NCI-H2196 treated with DMSO at 0.1 percent for 48 hours (cell line): ENCODE data around the gene HEXIM2.
A peak's percentile ranks its signal among the peaks of the same experiment; 100 is the strongest.

ENCODE experiments used
- DNase-seq: peaks from one replicate; lab custom pipeline; 2025; ENCODE audit not compliant: unreplicated experiment; lab: John Stamatoyannopoulos, UW

Gene HEXIM2

DNA sequence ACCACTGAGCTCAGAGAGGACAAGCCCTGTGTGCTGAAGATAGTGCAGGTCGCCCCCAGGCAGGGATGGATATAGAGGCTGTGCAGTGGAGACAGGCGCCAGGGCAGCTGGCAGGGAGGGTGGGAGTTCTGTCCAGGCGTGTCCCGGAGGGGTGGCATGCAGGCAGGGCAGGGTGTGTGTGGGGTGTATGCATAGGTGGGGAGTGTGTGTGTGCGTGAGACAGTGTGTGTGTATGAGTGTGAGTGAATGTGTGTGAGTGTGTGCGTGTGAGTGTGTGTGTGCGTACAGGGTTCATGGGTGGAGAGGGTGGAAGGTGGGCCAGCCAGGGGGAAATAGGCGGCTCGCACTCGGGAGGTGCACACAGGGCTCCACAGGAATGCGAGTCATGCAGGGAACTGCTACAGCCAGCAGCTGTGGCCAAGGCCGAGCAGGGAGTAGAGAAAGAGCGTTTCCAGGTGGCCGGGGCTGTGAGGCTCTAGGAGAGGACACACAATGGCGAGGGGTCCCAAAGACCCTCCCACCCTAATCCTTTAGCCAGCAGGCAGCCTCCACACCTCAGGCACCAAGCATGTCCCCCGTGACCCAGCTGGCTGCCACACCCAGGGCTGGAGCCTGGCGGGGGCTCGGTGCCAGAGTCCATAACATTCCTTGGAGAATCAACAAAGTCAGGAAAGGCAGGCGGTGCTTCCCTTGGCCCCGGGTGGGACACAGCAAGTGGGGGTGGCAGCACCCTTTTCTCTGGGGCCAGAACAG lies 34.0 kb upstream of the HEXIM2 start:
- no peak for DNase-seq

DNA sequence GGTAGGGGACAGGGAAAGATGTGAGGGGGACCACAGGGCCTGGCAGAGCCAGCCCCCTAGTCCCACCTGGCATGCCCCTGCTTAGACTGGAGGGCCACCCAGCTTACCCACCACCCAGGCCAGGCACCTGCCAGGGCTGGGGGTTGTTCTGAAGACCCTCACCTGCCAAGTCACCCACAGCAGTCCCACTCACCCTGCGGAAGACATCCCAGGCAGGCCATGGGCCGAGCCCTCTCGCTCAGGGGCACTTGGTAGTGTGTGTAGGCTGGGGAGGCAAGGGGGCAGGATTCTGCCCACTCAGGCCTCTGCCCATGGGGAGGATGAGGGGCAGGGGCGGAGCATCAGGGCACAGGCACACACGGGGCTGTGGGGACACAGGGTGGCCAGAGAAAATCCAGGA lies 33.3 kb upstream of the HEXIM2 start:
- DNase-seq, result no peak

DNA sequence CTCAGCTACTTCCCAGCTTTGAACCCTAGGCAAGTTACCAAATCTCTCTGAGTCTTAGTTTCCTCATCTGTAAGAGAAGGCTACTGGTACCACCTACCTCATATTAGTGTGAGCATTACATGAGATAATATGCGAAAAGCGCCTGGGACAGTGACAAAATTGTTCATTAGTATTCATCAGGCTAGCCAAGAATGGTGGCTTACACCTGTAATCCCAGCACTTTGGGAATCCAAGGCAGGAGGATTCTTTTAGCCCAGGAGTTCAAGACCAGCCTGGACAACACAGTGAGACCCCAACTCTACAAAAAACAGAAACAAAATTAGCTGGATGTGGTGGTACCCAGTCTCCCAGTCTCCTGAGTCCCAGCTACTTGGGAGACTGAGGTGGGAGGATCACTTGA lies 32.7 kb upstream of the HEXIM2 start:
- DNase-seq, result no peak

DNA sequence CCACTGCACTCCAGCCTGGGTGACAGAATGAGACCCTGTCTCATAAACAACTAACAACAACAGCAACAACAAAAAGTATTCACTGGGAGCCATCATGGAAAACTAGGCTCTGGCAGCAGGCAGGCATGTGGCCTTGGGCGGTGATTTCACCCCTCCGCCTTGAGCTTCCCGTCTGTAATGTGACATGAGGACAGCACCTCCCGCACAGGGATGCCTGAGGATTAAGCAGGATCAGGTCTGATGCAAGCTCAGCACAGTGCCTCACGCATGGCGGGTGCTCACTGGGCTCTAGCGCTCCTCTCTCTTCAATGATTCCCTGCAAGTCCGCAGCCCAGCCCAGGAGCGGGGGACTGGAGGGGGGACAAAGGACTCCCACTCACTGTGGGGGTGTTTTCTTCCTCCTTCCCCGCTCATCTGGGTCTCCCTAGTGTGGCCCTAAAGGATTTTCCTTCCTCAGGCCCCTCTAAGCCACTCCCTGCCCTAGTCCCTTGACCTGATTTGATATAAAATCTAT lies 32.2 kb upstream of the HEXIM2 start:
- no peak for DNase-seq

DNA sequence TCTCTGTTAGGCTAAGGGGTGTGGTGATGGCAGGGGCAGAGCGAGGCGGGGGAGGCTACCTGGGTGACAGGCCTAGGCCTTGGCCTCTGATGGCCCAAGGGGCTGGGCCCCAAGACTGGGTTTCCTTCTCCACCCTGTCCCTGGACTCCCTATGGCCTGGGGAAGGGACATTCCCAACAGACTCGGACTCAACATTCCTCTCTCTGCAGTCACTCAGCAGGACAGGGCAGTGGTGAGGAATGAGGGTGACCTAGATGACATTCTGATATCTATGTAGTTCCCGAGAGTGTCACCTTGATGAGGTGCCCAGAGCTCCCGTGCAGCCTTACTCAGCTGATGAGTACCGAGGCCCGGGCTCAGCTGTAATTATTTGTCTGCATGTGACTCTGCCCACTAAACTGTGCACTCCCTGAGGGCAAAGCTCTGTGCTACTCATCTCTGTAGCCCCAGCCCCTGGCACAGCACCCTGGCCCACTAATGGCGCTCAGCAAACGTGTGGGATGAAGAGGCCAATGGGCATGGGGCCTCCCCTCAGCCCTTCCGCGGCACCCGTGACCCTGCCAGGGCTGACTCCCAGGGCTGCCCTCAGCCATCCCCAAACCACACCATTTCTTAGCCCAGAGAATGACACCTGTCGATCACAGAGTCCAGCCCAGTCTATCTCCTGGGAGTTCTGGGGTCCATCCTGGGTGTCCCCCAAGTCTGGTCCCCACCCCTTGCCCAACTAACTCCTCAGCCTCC lies 31.6 kb upstream of the HEXIM2 start:
- no peak for DNase-seq

DNA sequence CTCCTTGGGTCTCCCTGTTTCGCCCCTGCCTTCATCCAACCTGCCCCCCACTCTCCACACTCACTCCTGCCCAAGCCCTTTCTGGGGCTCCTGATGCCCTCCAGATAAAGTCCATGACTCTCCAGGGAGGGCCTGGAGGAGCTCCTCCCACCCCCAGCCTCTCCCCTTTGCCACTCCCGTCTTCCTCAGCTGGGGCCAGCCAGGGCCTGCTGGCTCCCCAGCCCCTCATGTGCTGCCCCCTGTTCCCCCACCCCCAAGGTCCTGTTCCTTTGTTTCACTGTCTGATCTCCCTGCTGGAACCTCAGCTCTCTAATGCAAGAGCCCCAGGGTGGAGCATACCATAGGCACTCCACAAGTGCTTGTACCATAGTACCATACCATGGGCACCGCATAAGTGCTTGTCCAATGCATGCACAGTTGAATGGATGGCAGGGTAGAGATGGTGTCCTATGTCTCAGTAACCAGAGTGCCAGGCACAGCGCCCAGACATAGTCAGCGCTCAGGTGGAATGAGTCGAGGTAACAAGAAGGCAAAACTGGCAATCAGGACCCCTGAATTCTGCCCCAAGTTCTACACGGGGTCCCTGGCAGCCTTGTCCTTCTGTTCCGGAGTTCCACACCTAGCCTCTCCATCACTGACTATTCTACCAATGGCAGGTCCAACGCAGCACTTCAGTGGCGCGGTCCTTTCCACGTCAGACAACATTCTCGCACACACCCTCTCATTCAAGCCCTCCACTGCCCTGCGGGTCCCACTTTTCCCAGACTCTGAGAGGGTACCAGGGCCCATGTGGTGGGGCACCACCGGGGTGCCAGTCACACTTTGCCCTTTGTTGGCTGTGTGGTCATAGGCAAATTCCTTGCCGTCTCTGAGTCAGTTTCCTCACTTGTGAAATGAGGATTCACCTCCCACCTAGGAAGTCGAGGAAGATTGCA lies 30.7 kb upstream of the HEXIM2 start:
- no peak for DNase-seq

DNA sequence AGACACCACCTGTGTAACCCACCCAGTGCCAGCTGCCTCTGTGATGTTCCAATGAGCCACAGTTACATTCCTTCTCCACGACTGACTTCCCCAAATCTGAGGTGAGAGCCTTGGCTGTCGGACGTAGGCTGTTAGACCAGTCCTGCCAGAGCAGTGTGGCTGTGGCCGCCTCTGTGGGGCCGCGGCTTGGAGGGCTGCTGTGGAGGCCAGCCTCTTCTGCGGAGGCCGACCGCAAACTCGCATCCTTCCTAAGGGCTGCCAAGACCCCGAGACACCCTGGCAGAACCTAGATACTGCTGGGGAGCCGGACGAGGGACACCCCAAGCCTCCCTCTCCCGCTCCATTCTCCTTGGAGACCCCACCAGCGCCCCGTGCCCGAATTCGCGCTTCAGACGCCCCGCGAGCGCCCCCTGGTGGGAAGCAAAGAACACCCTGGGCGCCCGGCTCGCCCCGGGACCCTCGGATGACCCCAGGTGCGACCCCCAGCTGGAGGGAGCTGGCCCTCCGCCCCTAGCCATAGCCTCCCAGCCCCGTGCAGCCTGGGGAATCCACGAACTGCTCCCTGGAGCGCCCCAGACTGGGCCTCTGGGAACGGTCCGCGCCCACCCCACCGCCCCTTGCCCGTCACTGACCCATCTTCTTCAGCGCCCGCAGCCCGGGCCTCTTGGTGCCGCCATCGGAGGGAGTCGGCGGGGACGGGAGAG lies 29.9 kb upstream of the HEXIM2 start:
- DNase-seq, result no peak

DNA sequence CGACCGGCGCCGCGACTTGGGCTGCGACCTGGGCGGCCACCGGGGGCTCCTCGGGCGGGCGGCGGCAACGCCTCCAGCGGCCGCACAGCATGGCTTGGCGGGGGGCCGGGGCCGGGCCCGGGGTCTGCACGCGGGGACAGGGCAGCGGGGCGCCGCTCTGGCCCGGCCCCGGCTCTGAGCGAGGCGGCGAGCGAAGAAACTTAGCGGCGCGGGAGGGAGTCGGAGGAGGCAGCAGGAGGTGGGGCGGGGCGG lies 29.4 kb upstream of the HEXIM2 start, which contains the start of gene PLCD3:
Gene PLCD3, minus strand, starts transcription at position 196 of the 252 bp plus-strand sequence. Its CDS starts 105 bp downstream, at position 91.
- DNase-seq, result no peak

DNA sequence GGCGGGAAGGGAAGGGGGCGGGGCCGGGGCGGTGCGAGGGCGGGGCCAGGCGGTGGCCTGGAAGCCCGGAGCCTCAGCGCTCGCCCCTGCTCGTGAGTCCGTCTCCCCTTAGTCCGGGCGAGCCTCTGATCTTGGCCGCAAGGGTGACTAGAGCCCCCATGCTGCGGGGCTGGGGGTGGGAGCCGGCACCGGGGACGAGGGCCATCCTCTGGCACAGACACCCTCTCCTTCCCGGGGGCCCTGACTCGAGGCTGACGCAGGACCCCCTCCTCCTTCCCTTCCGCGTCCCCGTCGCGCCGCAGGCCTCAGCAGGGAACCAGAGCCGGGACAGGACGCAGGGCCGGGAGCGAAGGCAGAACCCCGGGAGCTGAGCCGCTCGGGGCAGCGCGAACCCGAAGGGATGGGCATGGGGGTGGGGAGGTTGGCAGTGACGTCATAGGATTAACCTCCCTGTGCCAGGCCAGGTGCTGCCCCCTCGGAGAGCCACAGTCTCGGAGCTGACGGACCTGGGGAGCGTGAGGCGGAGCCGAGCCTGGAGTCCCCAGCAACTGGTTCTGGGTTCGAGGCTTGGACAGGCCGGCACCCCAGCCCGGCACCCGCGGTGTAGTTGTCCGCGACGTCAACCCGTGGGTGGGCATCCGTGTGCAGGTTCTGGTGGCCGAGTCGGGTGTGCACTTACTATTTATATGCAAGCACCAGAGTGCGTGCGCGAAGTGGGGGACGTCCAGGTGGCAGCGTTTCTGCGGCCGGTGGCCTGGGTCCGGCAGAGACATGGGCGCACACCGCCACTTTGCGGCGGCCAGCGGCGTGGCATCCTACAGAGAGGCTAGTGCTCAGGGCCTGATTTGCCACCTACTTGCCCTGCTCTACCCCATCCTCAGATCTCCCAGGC lies 28.9 kb upstream of the HEXIM2 start:
- peak; percentile 52 for DNase-seq

DNA sequence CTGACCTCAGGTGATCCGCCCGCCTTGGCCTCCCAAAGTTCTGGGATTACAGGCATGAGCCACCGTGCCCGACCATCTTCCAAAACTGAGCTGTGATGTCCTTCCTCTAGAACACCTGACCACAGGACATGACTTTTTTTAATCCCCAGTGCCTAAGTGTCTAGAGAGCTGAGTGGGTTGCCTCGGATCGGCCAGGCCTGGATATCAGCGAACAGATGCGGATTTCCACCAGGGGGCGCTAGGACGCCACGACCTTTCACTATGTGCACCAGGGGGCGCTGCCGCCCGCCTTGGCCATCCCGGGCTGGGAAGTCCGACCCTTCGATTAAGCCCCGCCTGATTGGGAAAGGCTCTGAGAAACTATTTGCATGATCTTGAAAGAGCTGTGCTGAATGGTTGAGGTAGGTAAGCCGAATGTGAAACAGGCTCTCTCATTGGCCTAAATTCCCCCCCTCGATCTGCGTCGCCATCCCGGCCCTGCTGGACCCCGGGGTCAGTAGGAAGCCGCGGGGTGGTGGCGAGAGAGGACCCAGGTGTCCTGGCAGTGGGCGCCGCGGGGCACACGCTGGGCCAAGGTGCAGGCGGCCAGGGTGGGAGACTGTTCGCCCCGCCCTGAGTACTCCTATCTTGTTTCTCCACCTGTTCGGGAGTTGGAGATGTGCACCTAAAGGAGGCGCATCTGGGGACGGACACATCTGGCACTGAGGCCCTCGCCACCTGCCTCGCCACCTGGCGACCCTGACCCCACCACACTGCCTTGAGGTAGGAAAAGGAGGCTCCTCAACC lies 26.3 kb upstream of the HEXIM2 start, which contains the start of gene ACBD4:
Gene ACBD4, plus strand, starts transcription at position 496 of the 786 bp plus-strand sequence. CDS start 458 bp downstream, outside the sequence.
- peak; percentile 94 for DNase-seq

DNA sequence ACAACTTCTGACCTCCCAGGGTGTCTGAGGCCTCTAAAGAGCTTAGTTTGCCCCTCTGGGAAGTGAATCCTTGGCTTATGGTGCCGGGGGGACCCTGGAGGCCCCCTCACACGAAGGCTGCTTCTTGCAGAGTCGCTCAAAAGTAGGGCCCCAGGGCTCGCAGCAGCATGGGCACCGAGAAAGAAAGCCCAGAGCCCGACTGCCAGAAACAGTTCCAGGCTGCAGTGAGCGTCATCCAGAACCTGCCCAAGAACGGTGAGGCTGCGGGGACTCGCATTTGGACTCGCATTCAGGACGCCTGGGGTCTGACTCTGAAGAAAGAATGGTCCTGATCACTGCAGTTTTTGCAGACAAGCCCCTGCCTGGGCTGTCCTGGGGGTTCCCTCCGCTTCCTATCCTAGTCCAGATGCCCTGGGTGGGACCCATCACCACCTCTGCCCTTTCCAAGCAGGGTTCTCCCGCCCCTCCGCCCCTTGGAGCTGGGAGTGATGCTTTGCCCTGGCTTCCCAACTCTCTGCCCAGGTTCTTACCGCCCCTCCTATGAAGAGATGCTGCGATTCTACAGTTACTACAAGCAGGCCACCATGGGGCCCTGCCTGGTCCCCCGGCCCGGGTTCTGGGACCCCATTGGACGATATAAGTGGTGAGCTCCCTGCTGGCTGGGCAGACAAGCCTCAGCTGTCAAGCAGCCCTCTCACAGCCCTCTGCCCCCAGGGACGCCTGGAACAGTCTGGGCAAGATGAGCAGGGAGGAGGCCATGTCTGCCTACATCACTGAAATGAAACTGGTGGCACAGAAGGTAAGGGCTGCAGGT lies 25.5 kb upstream of the HEXIM2 start:
- DNase-seq, result no peak

DNA sequence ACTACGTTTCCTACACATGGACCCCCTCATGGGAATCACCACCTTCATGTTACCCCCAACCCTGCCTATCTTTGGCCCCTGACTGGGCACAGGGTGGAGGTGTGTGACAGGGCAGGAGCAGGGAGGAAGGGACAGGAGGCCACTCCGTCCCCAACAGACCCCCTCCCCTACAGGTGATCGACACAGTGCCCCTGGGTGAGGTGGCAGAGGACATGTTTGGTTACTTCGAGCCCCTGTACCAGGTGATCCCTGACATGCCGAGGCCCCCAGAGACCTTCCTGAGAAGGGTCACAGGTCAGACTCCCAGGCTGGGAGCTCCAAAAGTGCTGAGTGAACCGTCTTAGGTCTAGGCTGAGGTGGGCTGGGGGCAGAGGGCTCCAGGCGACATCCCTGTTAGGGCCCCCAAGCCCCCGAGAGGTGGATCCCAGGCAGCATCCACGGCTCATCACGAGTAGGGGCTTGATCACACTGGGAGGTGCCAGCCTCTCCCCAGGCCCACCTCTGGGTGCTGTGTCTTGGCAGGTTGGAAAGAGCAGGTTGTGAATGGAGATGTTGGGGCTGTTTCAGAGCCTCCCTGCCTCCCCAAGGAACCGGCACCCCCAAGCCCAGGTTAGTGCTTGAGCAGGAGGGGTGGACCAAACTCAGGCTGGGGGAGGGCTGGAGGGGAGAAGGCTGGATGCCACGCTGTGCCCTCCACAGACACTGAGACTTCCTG lies 24.7 kb upstream of the HEXIM2 start:
- no peak for DNase-seq

DNA sequence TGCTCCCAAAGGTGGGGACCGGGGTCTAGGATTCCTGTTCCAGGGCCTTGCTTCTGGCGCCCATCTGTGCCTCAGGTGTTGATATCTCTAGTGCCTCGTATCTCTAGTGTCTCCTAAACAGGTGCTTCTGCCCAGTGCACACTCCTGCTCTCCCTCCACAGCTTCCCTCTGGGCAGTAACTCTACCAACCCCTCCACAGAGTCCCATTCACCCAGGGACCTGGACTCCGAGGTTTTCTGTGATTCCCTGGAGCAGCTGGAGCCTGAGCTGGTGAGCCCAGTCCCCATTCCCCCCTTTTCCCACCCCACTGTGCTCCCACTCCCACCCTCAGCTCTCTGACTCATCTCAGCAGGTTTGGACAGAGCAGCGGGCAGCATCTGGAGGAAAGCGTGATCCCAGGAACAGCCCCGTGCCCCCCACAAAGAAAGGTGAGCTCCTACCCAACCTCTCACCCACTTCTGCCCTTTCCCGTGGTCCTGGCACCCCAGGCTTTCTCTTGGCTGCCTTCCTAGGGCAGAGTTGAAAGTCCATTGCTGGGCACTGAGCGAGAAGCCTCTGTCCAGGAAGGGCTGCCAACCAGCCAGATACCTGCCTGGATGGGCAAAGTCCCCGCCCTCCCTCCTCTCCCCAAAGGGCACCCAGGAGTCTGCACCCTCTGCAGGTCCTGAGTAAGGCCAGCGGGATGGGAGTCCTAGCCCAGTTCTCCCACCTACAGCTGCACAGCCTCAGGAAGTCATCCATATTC lies 23.9 kb upstream of the HEXIM2 start:
- DNase-seq, result no peak

DNA sequence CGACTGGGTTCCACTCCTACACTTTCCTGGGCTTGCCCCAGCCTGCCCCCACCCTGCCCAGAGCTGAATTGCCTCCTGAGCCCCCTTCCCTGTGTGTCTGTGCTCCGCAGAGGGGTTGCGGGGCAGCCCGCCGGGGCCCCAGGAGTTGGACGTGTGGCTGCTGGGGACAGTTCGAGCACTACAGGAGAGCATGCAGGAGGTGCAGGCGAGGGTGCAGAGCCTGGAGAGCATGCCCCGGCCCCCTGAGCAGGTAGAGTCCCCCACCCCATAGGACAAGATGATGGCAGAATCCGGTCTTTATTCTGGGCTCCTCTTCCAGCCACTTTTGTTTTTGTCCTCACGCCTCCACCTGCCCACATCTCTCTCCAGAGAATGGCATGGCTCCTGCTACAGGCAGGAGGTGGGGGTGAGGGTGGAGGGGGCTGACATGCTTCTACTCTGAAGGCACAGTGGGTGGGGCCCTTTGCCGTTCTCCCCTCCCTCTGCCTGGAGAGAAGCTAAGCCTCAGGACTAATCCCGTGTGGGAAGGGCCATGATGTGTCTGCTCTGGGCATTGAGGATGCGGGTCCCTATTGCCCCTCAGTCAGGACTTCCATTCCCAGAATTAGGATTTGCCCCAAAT lies 22.7 kb upstream of the HEXIM2 start:
- no peak for DNase-seq

DNA sequence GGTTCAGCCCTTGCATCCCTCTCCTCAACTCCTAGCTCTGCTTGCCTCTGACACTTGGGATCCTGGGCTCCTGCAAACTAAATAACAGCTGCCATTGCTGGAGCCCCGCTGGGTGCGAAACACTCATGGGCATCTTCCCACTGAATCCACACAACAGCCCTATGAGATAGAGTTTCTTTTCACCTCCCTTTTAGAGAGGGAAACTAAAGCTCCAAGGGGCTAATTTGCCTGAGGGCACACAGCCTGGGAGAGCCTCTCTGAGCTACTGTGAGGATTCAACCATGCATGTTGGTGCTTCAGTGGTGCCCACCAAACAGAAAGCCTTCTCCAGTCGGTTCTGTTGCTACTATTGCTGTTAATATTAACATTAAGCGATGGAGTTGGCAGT lies 22.1 kb upstream of the HEXIM2 start:
- DNase-seq, result no peak

DNA sequence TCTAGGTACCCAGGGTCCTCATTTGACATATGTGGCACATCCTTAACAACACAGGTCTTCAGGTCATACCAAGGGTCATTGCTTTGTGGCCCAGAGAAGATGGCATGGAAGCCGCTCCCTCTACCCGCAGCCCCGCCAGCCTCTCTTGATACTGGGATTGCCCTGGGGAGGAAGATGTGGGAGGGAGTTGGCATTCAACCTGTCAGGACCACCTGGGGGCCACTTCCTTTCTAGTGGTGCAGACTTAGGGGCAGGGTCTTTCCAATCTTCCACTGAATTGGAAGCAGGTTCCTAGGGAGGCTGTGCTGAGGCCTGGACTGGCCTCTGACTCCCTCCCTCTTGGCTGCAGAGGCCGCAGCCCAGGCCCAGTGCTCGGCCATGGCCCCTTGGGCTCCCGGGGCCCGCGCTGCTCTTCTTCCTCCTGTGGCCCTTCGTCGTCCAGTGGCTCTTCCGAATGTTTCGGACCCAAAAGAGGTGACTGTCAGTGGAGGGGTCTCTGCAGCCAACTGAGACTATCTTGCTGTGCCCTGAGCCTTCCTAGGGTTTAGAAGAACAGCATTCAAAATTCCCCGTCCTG lies 18.5 kb upstream of the HEXIM2 start:
- no peak for DNase-seq
